GM23338 (cell line): ENCODE results near the gene PRPSAP1. TPM values are rescaled to one million over a fixed set of nuclear protein-coding genes. Genes with fewer than 3 reads are reported as not detected.

Experiments
- ATAC-seq: fragments of 200-7000 bp; cut with Tn5 transposase; 3 replicates; pipeline ENCODE4 v1.9.1; 2020
- DNase-seq: peaks from one replicate; pipeline ENCODE4 v3.0.0-alpha.2; 2015; ENCODE audit warnings: low spot score
- H2AFZ ChIP-seq: fragments of 200-600 bp; sonication (generic); 2 replicates; pipeline ENCODE4 v1.8.0; 2016; ENCODE audit warnings: antibody characterized with exemption, mild to moderate bottlenecking, moderate library complexity
- H3F3A ChIP-seq: fragments of 200-600 bp; sonication (generic); replicated peaks from 2 replicates; pipeline ENCODE4 v1.8.0; 2017; ENCODE audit warnings: antibody characterized with exemption, mixed run types, low read depth
- H3K27ac ChIP-seq: fragments of 200-600 bp; sonication (generic); 2 replicates; pipeline ENCODE4 v1.6.1; 2016; ENCODE audit warnings: low read depth
- H3K27me3 ChIP-seq: fragments of 200-600 bp; sonication (generic); 2 replicates; pipeline ENCODE4 v1.8.0; 2016; ENCODE audit warnings: mild to moderate bottlenecking, mixed run types, moderate library complexity; ENCODE audit not compliant: insufficient read depth
- H3K36me3 ChIP-seq: fragments of 200-600 bp; sonication (generic); 2 replicates; pipeline ENCODE4 v1.8.0; 2016; ENCODE audit warnings: mild to moderate bottlenecking; ENCODE audit not compliant: insufficient read depth
- H3K4me1 ChIP-seq: fragments of 200-600 bp; sonication (generic); 2 replicates; pipeline ENCODE4 v1.8.0; 2016; ENCODE audit warnings: mild to moderate bottlenecking, moderate library complexity; ENCODE audit not compliant: insufficient read depth
- H3K4me2 ChIP-seq: fragments of 200-600 bp; sonication (generic); 2 replicates; pipeline ENCODE4 v1.7.1; 2017; ENCODE audit warnings: mixed run types
- H3K4me3 ChIP-seq: fragments of 200-600 bp; sonication (generic); 2 replicates; pipeline ENCODE4 v1.6.1; 2016; ENCODE audit warnings: mixed run types
- H3K79me2 ChIP-seq: fragments of 200-600 bp; sonication (generic); replicated peaks from 2 replicates; pipeline ENCODE4 v1.8.0; 2017; ENCODE audit warnings: mild to moderate bottlenecking; ENCODE audit not compliant: insufficient read depth
- H3K9me2 ChIP-seq: fragments of 200-600 bp; sonication (generic); 2 replicates; pipeline ENCODE4 v1.8.0; 2017; ENCODE audit not compliant: insufficient read depth
- H4K20me1 ChIP-seq: fragments of 200-600 bp; sonication (generic); replicated peaks from 2 replicates; pipeline ENCODE4 v1.8.0; 2017; ENCODE audit warnings: mild to moderate bottlenecking; ENCODE audit not compliant: insufficient read depth
- H3K27ac Mint-ChIP-seq: 2 replicates; pipeline ENCODE4 v1.8.0; 2020; ENCODE audit warnings: inconsistent platforms, mild to moderate bottlenecking, moderate library complexity, mixed read lengths
- H3K27me3 Mint-ChIP-seq: 3 replicates; pipeline ENCODE4 v1.8.0; 2022; ENCODE audit warnings: low read depth, mild to moderate bottlenecking, moderate library complexity, mixed read lengths, inconsistent platforms; ENCODE audit not compliant: insufficient read depth, poor library complexity
- H3K36me3 Mint-ChIP-seq: 3 replicates; pipeline ENCODE4 v1.8.0; 2021; ENCODE audit warnings: low read depth, mild to moderate bottlenecking, inconsistent platforms, moderate library complexity, mixed read lengths
- H3K4me1 Mint-ChIP-seq: 3 replicates; pipeline ENCODE4 v1.8.0; 2020; ENCODE audit warnings: mild to moderate bottlenecking, inconsistent platforms, mixed read lengths
- H3K4me3 Mint-ChIP-seq: 3 replicates; pipeline ENCODE4 v1.8.0; 2021; ENCODE audit warnings: moderate library complexity, mild to moderate bottlenecking, inconsistent platforms, mixed read lengths
- H3K9me3 Mint-ChIP-seq: 3 replicates; pipeline ENCODE4 v1.8.0; 2020; ENCODE audit warnings: moderate library complexity, mild to moderate bottlenecking, inconsistent platforms, mixed read lengths
- CTCF ChIP-seq, 2 experiments: fragments of 200-600 bp in 1 of 2; sonication (generic) in 1 of 2; conservative IDR thresholded peaks; 2 replicates each; pipeline versions ENCODE4 v1.5.1 to v1.6.1; 2016 to 2017; ENCODE audit warnings: antibody characterized with exemption in 2 of 2, low read depth in 2 of 2, mild to moderate bottlenecking in 2 of 2, moderate library complexity in 1 of 2
- ETS1 ChIP-seq: IDR thresholded peaks from 2 replicates; pipeline ENCODE4 v1.6.1; 2016; ENCODE audit warnings: antibody characterized with exemption
- EZH2 ChIP-seq: fragments of 200-600 bp; sonication (generic); IDR thresholded peaks from one replicate; pipeline ENCODE4 v1.8.0; 2017; ENCODE audit warnings: antibody characterized with exemption, mild to moderate bottlenecking, low read depth; ENCODE audit not compliant: unreplicated experiment
- EZH2phosphoT487 ChIP-seq: fragments of 200-600 bp; sonication (generic); IDR thresholded peaks from one replicate; pipeline ENCODE4 v1.8.1; 2018; ENCODE audit warnings: antibody characterized with exemption; ENCODE audit not compliant: unreplicated experiment
- JUNB ChIP-seq: IDR thresholded peaks from one replicate; pipeline ENCODE4 v1.6.1; 2016; ENCODE audit warnings: antibody characterized with exemption; ENCODE audit not compliant: unreplicated experiment
- NANOG ChIP-seq: IDR thresholded peaks from 2 replicates; pipeline ENCODE4 v1.6.1; 2016; ENCODE audit warnings: antibody characterized with exemption, borderline replicate concordance
- POLR2AphosphoS5 ChIP-seq: IDR thresholded peaks from 2 replicates; pipeline ENCODE4 v1.6.1; 2016; ENCODE audit warnings: antibody characterized with exemption, low read depth
- REST ChIP-seq: IDR thresholded peaks from one replicate; pipeline ENCODE4 v1.6.1; 2018; ENCODE audit warnings: antibody characterized with exemption; ENCODE audit not compliant: unreplicated experiment
- STAT1 ChIP-seq: IDR thresholded peaks from one replicate; pipeline ENCODE4 v1.6.1; 2016; ENCODE audit warnings: antibody characterized with exemption; ENCODE audit not compliant: unreplicated experiment
- ZNF114 ChIP-seq: fragments of 250-450 bp; sonication (Bioruptor Pico); IDR thresholded peaks from 2 replicates; pipeline ENCODE4 v1.5.0; 2020; ENCODE audit warnings: mild to moderate bottlenecking, moderate library complexity
- ZNF331 ChIP-seq: fragments of 250-450 bp; sonication (Bioruptor Pico); IDR thresholded peaks from 2 replicates; pipeline ENCODE4 v1.5.0; 2020; ENCODE audit warnings: low read depth, mild to moderate bottlenecking, moderate library complexity
- polyA plus RNA-seq: library from polyadenylated mRNA; unstranded; fragments of >200 nt; fragmentation: Nextera tagmentation; extraction: Ambion mirVana; gene quantifications from 2 replicates; pipeline ENCODE4 v1.2.1, GENCODE V29; 2016
- total RNA-seq: library from RNA; depleted of rRNA; stranded (reverse); fragments of >200 nt; shearing (Covaris generic); gene quantifications from 2 replicates; pipeline ENCODE4 v1.2.3, GENCODE V29; 2014

Gene PRPSAP1
- total and polyA plus RNA-seq, 2 experiments from 2014 or later: 39.5 to 58.8 TPM

GRCh38 chr17:76263896-76264295, 89.8 kb downstream of the PRPSAP1 start (continued):
- no peak for TF ChIP-seq CTCF (conservative IDR thresholded peaks at IDR 0.05; ENCODE audit: low read depth in 2 of 2)
- TF ChIP-seq EZH2: no peak
- no peak for TF ChIP-seq JUNB
- no peak for TF ChIP-seq ETS1
- TF ChIP-seq POLR2AphosphoS5: no peak
- no peak for TF ChIP-seq STAT1
- TF ChIP-seq REST: no peak
- no peak for TF ChIP-seq ZNF114 (CRISPR knock-in tag)

- Histone ChIP-seq H3F3A (0 out of 2 replicates have a peak, but pooled peaks cover 5% of the 10 kb centered on the region), H3K36me3 (no peaks in the 10 kb centered on the region), H3K4me3 (no peak overlapping the region), H3K4me1 (peaks cover 7% of the 10 kb centered on the region; the same call in 1 of the 2 replicates), H3K27me3 (no peaks in the 10 kb centered on the region), H3K9me2 (no peaks in the 10 kb centered on the region), H4K20me1 (no peaks in the 10 kb centered on the region), H3K79me2 (peaks cover 16% of the 10 kb centered on the region), H2AFZ (peak overlapping the region; percentile 63), H3K27ac (no peak overlapping the region; the same call in 1 of the 2 replicates), H3K4me2 (no peak overlapping the region)
- DNase-seq (no peak), ATAC-seq (no peak)
- no peak overlapping the region; the same call in 2 of the 3 replicates for H3K4me3 Mint-ChIP-seq
- H3K36me3 Mint-ChIP-seq: peaks cover 2% of the 10 kb centered on the region; the same call in 2 of the 3 replicates
- peak overlapping the region; percentile 73; the same call in 1 of the 2 replicates for H3K27ac Mint-ChIP-seq
- H3K27me3 Mint-ChIP-seq: peaks cover 6% of the 10 kb centered on the region
- H3K4me1 Mint-ChIP-seq: peaks cover 25% of the 10 kb centered on the region
- H3K9me3 Mint-ChIP-seq: no peaks in the 10 kb centered on the region
- no peak for TF ChIP-seq ZNF331 (CRISPR knock-in tag)
- TF ChIP-seq EZH2: no peak
- TF ChIP-seq REST: no peak
- TF ChIP-seq CTCF (conservative IDR thresholded peaks at IDR 0.05; ENCODE audit: low read depth in 2 of 2): no peak
- TF ChIP-seq EZH2phosphoT487: no peak
- TF ChIP-seq ETS1: no peak
- no peak for TF ChIP-seq STAT1
- no peak for TF ChIP-seq JUNB
- no peak for TF ChIP-seq NANOG
- TF ChIP-seq POLR2AphosphoS5: no peak
Observed at GRCh38 chr17:76262732-76263344, 90.9 kb downstream of the PRPSAP1 start.
